ENCODE results near the gene COX8A. TPM values are rescaled to one million over a fixed set of nuclear protein-coding genes. Genes with fewer than 3 reads are reported as not detected.

Gene COX8A
- total and polyA plus RNA-seq, 2 of the 13 experiments (the other 11 are each of a cell fraction or from before 2014, with no cell fraction given): 202 to 406 TPM

- H3K4me1 ChIP-seq (ENCODE audit: insufficient read depth, low read length): peaks cover 26% of the 10 kb centered on the region
- H3K9me3 ChIP-seq (ENCODE audit: low read length): no peaks in the 10 kb centered on the region
- no peaks in the 10 kb centered on the region for H4K20me1 ChIP-seq (ENCODE audit: insufficient read depth, low read length)
- no peak overlapping the region for H3K4me3 ChIP-seq (replicated peaks in 1 of 3; ENCODE audit: insufficient read depth in 1 of 3, low read depth in 2 of 3, low read length in 3 of 3)
- H3K4me2 ChIP-seq (ENCODE audit: low read depth, low read length): no peak overlapping the region
- ChIA-PET POLR2A (no interaction called here), CTCF (ENCODE audit: low intra/inter-chr PET ratio, low total read pairs) (no interaction called here)
- no peaks in the 10 kb centered on the region for H3K79me2 ChIP-seq (ENCODE audit: insufficient read depth, low read length)
- peaks cover 0 to 1% of the 10 kb centered on the region in 2 experiments; a peak in 2 of 5 replicates for H3K27me3 ChIP-seq (ENCODE audit: control insufficient read depth in 1 of 2, insufficient read depth in 2 of 2, low read length in 2 of 2)
- H3K36me3 ChIP-seq (replicated peaks in 1 of 2; ENCODE audit: control insufficient read depth in 1 of 2, insufficient read depth in 2 of 2, low read length in 2 of 2): no peaks in the 10 kb centered on the region
- TF ChIP-seq MATR3 (CRISPR knock-in tag; IDR thresholded peaks at IDR 0.05): no peak
- TF ChIP-seq, protein P1, sequence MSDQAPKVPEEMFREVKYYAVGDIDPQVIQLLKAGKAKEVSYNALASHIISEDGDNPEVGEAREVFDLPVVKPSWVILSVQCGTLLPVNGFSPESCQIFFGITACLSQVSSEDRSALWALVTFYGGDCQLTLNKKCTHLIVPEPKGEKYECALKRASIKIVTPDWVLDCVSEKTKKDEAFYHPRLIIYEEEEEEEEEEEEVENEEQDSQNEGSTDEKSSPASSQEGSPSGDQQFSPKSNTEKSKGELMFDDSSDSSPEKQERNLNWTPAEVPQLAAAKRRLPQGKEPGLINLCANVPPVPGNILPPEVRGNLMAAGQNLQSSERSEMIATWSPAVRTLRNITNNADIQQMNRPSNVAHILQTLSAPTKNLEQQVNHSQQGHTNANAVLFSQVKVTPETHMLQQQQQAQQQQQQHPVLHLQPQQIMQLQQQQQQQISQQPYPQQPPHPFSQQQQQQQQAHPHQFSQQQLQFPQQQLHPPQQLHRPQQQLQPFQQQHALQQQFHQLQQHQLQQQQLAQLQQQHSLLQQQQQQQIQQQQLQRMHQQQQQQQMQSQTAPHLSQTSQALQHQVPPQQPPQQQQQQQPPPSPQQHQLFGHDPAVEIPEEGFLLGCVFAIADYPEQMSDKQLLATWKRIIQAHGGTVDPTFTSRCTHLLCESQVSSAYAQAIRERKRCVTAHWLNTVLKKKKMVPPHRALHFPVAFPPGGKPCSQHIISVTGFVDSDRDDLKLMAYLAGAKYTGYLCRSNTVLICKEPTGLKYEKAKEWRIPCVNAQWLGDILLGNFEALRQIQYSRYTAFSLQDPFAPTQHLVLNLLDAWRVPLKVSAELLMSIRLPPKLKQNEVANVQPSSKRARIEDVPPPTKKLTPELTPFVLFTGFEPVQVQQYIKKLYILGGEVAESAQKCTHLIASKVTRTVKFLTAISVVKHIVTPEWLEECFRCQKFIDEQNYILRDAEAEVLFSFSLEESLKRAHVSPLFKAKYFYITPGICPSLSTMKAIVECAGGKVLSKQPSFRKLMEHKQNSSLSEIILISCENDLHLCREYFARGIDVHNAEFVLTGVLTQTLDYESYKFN (CRISPR knock-in tag; conservative IDR thresholded peaks at IDR 0.05): no peak
- TF ChIP-seq HNRNPLL (IDR thresholded peaks at IDR 0.05; ENCODE audit: low read depth, low read length, poor library complexity, severe bottlenecking): no peak
- no peak for TF ChIP-seq PCBP1 (IDR thresholded peaks at IDR 0.05; ENCODE audit: borderline replicate concordance, low read depth, low read length)
- no peak for TF ChIP-seq NR2F1 (CRISPR knock-in tag; IDR thresholded peaks at IDR 0.05)
- no peak for TF ChIP-seq MBNL3 (CRISPR knock-in tag; conservative IDR thresholded peaks at IDR 0.05)
- TF ChIP-seq KLF13 (CRISPR knock-in tag; IDR thresholded peaks at IDR 0.05): no peak
- TF ChIP-seq MAF1 (CRISPR knock-in tag; IDR thresholded peaks at IDR 0.05; ENCODE audit: borderline replicate concordance): no peak
- no peak for TF ChIP-seq SAP130 (CRISPR knock-in tag; IDR thresholded peaks at IDR 0.05; ENCODE audit: low read depth)
- no peak for TF ChIP-seq KAT2B (IDR thresholded peaks at IDR 0.05; ENCODE audit: borderline replicate concordance, low read depth, low read length)
- TF ChIP-seq TRIM22 (IDR thresholded peaks at IDR 0.05): no peak
- TF ChIP-seq, protein P2, sequence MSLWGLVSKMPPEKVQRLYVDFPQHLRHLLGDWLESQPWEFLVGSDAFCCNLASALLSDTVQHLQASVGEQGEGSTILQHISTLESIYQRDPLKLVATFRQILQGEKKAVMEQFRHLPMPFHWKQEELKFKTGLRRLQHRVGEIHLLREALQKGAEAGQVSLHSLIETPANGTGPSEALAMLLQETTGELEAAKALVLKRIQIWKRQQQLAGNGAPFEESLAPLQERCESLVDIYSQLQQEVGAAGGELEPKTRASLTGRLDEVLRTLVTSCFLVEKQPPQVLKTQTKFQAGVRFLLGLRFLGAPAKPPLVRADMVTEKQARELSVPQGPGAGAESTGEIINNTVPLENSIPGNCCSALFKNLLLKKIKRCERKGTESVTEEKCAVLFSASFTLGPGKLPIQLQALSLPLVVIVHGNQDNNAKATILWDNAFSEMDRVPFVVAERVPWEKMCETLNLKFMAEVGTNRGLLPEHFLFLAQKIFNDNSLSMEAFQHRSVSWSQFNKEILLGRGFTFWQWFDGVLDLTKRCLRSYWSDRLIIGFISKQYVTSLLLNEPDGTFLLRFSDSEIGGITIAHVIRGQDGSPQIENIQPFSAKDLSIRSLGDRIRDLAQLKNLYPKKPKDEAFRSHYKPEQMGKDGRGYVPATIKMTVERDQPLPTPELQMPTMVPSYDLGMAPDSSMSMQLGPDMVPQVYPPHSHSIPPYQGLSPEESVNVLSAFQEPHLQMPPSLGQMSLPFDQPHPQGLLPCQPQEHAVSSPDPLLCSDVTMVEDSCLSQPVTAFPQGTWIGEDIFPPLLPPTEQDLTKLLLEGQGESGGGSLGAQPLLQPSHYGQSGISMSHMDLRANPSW (CRISPR knock-in tag; IDR thresholded peaks at IDR 0.05; ENCODE audit: borderline replicate concordance): no peak
- no peak for TF ChIP-seq ZFX (CRISPR knock-in tag; IDR thresholded peaks at IDR 0.05; ENCODE audit: low read depth)
- H2AFZ ChIP-seq (ENCODE audit: low read length): no peak overlapping the region
- DNase-seq (ENCODE audit: low spot score) (no peak), FAIRE-seq (no peak), ATAC-seq (no peak)
- no peak overlapping the region for H3K9ac ChIP-seq (ENCODE audit: insufficient read depth, low read depth, low read length)
- in situ Hi-C loops (cut with HindIII; ENCODE audit: extremely low pct_ligation_motif_present, low pct_unique_long_range_greater_than_20kb) (no loop called here), intact Hi-C loops (cut with micrococcal nuclease; ENCODE audit: unreplicated experiment) (no loop called here)
- no TSS peak for BruUV-seq (replicated peaks)
- WGBS (ENCODE audit: low lambda C conversion rate): 69% methylated on average over 2 of the region's 2 CpGs
- no peak overlapping the region for H3K27ac ChIP-seq (ENCODE audit: extremely low read length, insufficient read depth, low read length)
Measured at GRCh38 chr11:63969461-63969860, 5.0 kb upstream of the COX8A start.

All from HepG2 (cell line).